ENCODE data around the gene SYCE1. TPM values are rescaled to one million over a fixed set of nuclear protein-coding genes. Genes with fewer than 3 reads are reported as not detected.
"Not testable (repeated sequence)": the region's sequence is repeated elsewhere in the genome, so short reads cannot be mapped to it uniquely, and the experiment has no call there.

SYCE1 gene
- total RNA-seq, 1 experiment from 2014 or later, result not detected

DNA sequence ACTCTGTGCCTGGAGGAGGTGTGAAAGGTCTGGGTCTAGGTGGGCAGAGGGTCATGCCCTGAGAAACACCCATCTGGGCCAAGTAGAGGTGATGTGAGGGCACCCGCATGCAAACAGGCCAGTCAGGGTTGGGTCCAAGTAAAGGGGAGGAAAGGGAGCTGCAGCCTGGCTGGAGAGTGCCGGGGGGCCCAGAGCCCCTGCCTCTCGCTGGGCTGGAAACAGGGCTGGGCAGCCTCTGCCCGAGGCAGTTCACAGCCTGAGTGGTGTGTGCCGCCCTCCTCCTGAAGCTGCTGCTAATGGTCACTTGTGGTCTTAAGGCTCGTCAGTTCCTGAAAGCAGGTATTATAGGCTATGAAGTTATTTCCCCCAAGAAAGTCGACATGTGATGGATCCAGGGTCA lies 31.0 kb downstream of the SYCE1 start:
- Histone ChIP-seq H3K27me3 (replicated peaks) (peaks cover 4% of the 10 kb centered on the region; the same call in 1 of the 2 replicates), H3K27ac (no peak overlapping the region), H3K9me3 (replicated peaks) (no peaks in the 10 kb centered on the region), H3K36me3 (no peaks in the 10 kb centered on the region), H3K4me1 (replicated peaks) (no peaks in the 10 kb centered on the region), H3K4me3 (no peak overlapping the region)
- no peak for DNase-seq (ENCODE audit: low read depth in 1 of 2, low spot score in 2 of 2)

DNA sequence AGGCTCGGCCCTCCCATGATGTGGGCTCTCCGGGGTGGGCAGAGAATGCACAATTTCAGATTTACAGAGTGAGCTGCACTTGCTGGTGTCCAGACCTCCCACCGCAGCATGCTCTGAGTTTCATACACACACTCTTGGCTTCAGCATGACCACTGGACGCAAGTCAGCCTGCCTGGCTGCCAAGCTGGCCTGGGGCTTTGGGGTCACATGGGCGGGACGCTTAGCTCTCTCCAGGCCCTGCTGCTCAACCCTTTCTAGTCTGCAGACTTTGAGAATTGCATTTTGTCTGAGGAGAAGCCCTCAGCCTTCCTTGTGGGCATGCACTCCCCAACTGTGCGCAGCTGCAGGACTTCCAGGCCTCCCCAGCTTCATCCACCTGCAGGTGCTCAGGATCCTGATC lies 32.5 kb downstream of the SYCE1 start:
- H3K36me3 ChIP-seq, result no peaks in the 10 kb centered on the region
- no peak overlapping the region for H3K4me3 ChIP-seq
- H3K9me3 ChIP-seq (replicated peaks), result no peaks in the 10 kb centered on the region
- no peaks in the 10 kb centered on the region for H3K4me1 ChIP-seq (replicated peaks)
- no peak overlapping the region for H3K27ac ChIP-seq
- H3K27me3 ChIP-seq (replicated peaks), result peaks cover 12% of the 10 kb centered on the region
- DNase-seq (ENCODE audit: low read depth in 1 of 2, low spot score in 2 of 2), result no peak

DNA sequence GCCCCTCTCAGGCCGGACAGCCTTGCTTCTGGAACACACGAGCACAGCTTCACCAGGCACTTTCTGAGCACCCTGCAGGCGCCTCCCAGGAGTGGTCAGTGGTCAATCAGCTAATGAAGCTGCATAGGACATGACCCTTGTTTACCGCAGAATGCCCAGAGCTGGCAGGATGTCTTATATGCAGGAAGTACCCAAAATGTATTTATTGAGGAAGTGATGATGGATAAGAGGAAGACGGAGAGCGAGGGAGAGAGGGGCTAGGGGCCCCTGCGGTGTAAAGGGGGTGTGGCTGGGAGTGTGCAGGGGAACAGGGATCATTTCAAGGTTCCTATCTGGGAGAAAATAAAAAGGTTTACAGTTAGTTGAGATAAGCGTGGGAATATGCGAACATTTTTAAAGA lies 34.9 kb downstream of the SYCE1 start:
- Histone ChIP-seq H3K9me3 (replicated peaks) (no peaks in the 10 kb centered on the region), H3K27me3 (replicated peaks) (peaks cover 12% of the 10 kb centered on the region), H3K36me3 (no peaks in the 10 kb centered on the region), H3K4me3 (no peak overlapping the region), H3K4me1 (replicated peaks) (no peaks in the 10 kb centered on the region), H3K27ac (no peak overlapping the region)
- DNase-seq (ENCODE audit: low read depth in 1 of 2, low spot score in 2 of 2), result no peak

DNA sequence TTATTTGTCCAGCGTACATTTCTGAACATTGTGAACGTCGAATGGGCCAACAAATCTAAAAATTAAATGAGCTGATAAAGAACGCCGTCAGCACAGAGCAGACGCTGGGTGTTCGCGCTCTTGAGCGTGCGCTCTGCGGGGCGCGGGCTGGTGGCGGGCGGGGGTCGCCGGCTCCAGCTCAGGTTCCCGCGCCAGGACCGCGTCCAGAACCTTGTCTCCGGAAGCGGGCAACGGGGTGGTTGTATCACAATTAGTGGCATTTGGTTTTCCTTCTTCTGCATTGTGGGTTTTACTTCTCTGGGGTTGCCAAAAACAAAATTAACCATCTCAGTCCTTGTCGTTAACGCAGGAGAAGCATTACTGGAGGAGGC lies 35.8 kb downstream of the SYCE1 start:
- Histone ChIP-seq H3K9me3 (replicated peaks) (no peaks in the 10 kb centered on the region), H3K27ac (no peak overlapping the region), H3K27me3 (replicated peaks) (peaks cover 12% of the 10 kb centered on the region), H3K4me1 (replicated peaks) (no peaks in the 10 kb centered on the region), H3K36me3 (no peaks in the 10 kb centered on the region), H3K4me3 (no peak overlapping the region)
- DNase-seq (ENCODE audit: low read depth in 1 of 2, low spot score in 2 of 2), result no peak

GRCh38 chr10:133528845-133529575 lies 36.4 kb downstream of the SYCE1 start:
- no peaks in the 10 kb centered on the region for H3K9me3 ChIP-seq (replicated peaks)
- H3K27me3 ChIP-seq (replicated peaks), result peaks cover 12% of the 10 kb centered on the region
- H3K27ac ChIP-seq, result no peak overlapping the region
- no peak overlapping the region for H3K4me3 ChIP-seq
- no peak for DNase-seq (ENCODE audit: low read depth in 1 of 2, low spot score in 2 of 2)
- no peaks in the 10 kb centered on the region for H3K4me1 ChIP-seq (replicated peaks)
- no peaks in the 10 kb centered on the region for H3K36me3 ChIP-seq

DNA sequence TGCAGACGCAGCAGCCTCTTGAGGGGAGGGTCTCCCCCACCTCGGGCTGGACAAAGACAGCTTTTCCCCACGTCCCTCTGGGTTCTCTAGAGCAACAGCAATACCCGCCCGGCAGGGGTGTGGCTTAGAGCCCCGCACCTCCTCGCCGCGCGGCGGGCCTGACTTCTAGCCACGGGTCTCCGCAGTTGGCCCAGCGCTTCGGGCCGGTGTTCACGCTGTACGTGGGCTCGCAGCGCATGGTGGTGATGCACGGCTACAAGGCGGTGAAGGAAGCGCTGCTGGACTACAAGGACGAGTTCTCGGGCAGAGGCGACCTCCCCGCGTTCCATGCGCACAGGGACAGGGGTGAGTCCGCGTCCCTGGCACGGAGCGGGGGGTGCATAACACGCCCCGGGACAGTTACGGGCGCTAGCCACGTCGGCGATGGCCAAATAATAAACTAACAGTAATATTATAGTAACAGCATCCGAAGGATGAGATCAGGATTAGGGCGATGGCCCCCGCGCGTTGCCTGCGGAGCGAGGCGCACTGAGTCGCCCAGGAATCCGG lies 37.0 kb downstream of the SYCE1 start:
- no peak for DNase-seq (ENCODE audit: low read depth in 1 of 2, low spot score in 2 of 2)
- H3K9me3 ChIP-seq (replicated peaks), result no peaks in the 10 kb centered on the region
- peaks cover 12% of the 10 kb centered on the region for H3K27me3 ChIP-seq (replicated peaks)
- H3K36me3 ChIP-seq, result no peaks in the 10 kb centered on the region
- H3K27ac ChIP-seq, result no peak overlapping the region
- no peak overlapping the region for H3K4me3 ChIP-seq
- H3K4me1 ChIP-seq (replicated peaks), result no peaks in the 10 kb centered on the region

DNA sequence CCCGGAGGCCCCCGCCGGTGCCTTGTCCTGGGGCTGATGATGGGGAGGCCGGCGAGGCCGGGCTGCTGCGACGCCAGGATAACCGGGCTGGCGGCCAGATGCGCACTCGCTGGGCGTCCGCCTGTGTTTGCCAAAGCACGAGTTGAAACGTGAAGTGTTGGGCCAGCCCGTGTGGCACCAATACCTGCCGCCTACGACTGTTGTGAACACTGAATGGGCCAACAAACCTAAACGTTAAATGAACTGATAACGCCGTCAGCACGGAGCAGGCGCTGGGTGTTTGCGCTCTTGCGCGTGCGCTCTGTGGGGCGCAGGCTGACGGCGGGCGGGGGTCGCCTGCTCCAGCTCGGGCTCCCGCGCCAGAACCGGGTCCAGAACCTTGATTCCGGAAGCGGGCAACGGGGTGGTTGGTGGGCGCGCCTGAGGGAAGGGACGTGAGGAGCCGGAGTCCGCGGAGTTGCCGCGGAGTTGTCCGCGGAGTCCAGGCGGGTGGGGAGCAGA lies 37.6 kb downstream of the SYCE1 start:
- H3K4me3 ChIP-seq, result no peak overlapping the region
- no peak for DNase-seq (ENCODE audit: low read depth in 1 of 2, low spot score in 2 of 2)
- H3K27me3 ChIP-seq (replicated peaks), result peaks cover 12% of the 10 kb centered on the region
- H3K9me3 ChIP-seq (replicated peaks), result no peaks in the 10 kb centered on the region
- H3K36me3 ChIP-seq, result no peaks in the 10 kb centered on the region
- H3K4me1 ChIP-seq (replicated peaks), result no peaks in the 10 kb centered on the region
- H3K27ac ChIP-seq, result no peak overlapping the region

DNA sequence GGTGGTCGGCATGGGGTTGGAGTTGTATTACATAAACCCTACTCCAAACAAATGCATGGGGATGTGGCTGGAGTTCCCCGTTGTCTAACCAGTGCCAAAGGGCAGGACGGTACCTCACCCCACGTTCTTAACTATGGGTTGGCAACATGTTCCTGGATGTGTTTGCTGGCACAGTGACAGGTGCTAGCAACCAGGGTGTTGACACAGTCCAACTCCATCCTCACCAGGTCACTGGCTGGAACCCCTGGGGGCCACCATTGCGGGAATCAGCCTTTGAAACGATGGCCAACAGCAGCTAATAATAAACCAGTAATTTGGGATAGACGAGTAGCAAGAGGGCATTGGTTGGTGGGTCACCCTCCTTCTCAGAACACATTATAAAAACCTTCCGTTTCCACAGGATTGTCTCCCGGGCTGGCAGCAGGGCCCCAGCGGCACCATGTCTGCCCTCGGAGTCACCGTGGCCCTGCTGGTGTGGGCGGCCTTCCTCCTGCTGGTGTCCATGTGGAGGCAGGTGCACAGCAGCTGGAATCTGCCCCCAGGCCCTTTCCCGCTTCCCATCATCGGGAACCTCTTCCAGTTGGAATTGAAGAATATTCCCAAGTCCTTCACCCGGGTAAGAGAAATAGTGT lies 38.3 kb downstream of the SYCE1 start, which contains the start of gene CYP2E1:
Gene CYP2E1, plus strand, starts transcription at position 407 of the 632 bp plus-strand sequence. Its CDS starts 33 bp downstream, at position 440.
- Histone ChIP-seq H3K27me3 (replicated peaks) (peaks cover 12% of the 10 kb centered on the region), H3K27ac (no peak within 1 kb of the TSS), H3K36me3 (no peaks in the 10 kb centered on the region), H3K9me3 (replicated peaks) (no peaks in the 10 kb centered on the region), H3K4me3 (no peak within 1 kb of the TSS), H3K4me1 (replicated peaks) (no peaks in the 10 kb centered on the region)
- DNase-seq (ENCODE audit: low read depth in 1 of 2, low spot score in 2 of 2), result no peak

- no peaks in the 10 kb centered on the region for H3K9me3 ChIP-seq (replicated peaks)
- no peak for DNase-seq (ENCODE audit: low read depth in 1 of 2, low spot score in 2 of 2)
- H3K4me1 ChIP-seq (replicated peaks), result peaks cover 2% of the 10 kb centered on the region
- H3K4me3 ChIP-seq, result no peak overlapping the region
- H3K27me3 ChIP-seq (replicated peaks), result peaks cover 12% of the 10 kb centered on the region
- H3K36me3 ChIP-seq, result no peaks in the 10 kb centered on the region
- no peak overlapping the region for H3K27ac ChIP-seq
Observed at GRCh38 chr10:133525444-133525843, 39.9 kb downstream of the SYCE1 start.

DNA sequence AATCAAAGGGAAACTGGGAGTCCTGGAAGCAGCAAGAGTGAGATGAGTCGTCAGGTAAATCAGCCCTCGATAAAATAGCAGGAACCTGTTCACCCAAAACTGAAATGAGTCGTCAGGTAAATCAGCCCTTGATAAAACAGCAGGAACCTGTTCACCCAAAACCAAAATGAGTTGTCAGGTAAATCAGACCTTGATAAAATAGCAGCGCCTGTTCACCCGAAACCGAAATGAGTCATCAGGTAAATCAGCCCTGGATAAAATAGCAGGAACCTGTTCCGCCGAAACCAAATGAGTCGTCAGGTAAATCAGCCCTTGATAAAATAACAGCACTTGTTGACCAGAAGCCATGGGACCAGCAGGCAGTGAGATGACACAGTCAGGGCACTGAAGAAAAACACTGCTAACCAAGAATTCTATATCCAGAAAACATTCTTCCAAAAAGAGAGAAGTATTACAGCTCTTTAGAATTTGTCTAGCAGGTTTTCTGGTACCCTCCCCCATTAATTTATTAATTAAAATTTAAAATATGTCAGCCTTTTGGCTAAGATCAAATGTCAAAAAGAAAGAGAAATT lies 41.7 kb downstream of the SYCE1 start:
- H3K36me3 ChIP-seq, result no peaks in the 10 kb centered on the region
- H3K4me3 ChIP-seq, result no peak overlapping the region
- no peak overlapping the region for H3K27ac ChIP-seq
- H3K27me3 ChIP-seq (replicated peaks), result peaks cover 5% of the 10 kb centered on the region
- no peaks in the 10 kb centered on the region for H3K9me3 ChIP-seq (replicated peaks)
- H3K4me1 ChIP-seq (replicated peaks), result peaks cover 4% of the 10 kb centered on the region
- DNase-seq (ENCODE audit: low read depth in 1 of 2, low spot score in 2 of 2), result no peak

DNA sequence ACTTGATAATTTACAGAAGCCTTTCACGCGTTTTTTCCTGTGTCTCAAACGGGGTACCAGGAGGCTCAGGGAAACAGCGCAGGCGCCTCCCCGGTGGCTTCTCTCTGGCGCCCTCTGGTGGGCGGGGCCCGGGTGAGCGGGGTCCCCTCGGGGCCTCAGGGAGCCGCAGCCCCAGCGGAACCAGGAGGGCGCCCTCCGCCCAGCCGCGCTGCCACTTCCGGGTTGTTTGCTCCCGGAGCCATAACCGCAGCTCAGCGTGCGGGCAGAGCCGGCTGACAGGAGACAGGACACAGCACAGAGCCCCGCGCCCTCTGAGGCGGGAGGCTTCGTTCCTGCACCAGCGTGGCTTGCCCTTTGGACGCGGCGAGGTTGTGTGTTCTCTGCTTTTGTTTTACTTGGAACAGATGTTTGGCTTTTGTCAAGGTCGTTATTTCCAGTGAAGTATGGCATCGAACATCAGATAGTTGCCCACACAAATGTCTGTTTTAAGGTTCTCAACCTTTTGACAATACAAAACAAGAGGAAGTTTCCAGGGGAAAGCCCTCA lies 45.1 kb downstream of the SYCE1 start:
- Histone ChIP-seq H3K4me1 (replicated peaks) (peaks cover 4% of the 10 kb centered on the region), H3K27me3 (replicated peaks) (no peaks in the 10 kb centered on the region; the same call in none of the 2 replicates), H3K4me3 (peak overlapping the region; percentile 34), H3K36me3 (no peaks in the 10 kb centered on the region), H3K9me3 (replicated peaks) (no peaks in the 10 kb centered on the region; the same call in 1 of the 2 replicates), H3K27ac (no peak overlapping the region)
- DNase-seq (ENCODE audit: low read depth in 1 of 2, low spot score in 2 of 2), result peak; percentile 78 to 81

DNA sequence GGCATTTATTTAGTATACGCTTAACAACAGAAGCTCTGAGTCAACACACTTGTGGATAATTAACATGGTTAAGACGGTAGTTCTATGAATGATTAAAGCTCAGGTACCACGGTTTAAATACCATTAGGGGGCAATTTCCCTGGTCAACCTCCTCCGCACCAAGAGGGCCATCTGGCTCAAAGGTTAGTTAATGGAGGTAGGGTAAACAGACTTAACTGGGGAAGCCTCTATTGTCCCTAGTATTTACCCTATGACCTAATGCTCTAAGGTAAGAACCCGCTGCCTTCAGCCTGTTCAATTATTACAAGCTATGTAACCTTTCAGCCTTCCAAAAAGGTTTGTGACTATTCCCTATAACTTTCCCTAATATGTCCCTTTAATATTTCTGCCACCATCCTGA lies 46.9 kb downstream of the SYCE1 start:
- not testable (repeated sequence) for H3K27ac ChIP-seq; DNase-seq (ENCODE audit: low read depth in 1 of 2, low spot score in 2 of 2); H3K36me3 ChIP-seq; H3K9me3 ChIP-seq (replicated peaks); H3K4me1 ChIP-seq (replicated peaks); H3K27me3 ChIP-seq (replicated peaks); H3K4me3 ChIP-seq

DNA sequence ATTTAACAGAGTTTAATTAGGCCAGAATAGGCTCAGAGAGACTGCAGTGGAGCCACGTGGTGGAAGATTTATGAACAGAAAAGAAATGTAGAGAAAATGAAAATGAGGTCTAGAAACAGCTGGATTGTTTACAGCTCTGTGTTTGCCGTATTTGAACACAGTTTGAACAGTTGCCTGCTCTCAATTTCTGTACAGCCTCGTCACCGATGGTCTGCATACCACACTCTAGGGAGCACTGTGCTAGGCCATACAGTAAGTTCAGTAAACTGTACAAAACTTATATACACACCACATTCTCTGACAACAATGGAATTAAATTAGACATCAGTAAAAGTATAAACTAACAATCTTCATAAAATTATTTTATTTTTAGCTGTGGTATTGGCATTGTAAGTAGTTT lies 49.3 kb downstream of the SYCE1 start:
- Histone ChIP-seq H3K36me3 (no peaks in the 10 kb centered on the region), H3K4me1 (replicated peaks) (peaks cover 4% of the 10 kb centered on the region), H3K27me3 (replicated peaks) (peaks cover 3% of the 10 kb centered on the region), H3K9me3 (replicated peaks) (no peaks in the 10 kb centered on the region; the same call in 1 of the 2 replicates), H3K4me3 (no peak overlapping the region), H3K27ac (no peak overlapping the region)
- no peak for DNase-seq (ENCODE audit: low read depth in 1 of 2, low spot score in 2 of 2)

GRCh38 chr10:133515471-133515870 lies 49.9 kb downstream of the SYCE1 start:
- Histone ChIP-seq H3K27ac (no peak overlapping the region), H3K36me3 (no peaks in the 10 kb centered on the region), H3K4me3 (no peak overlapping the region), H3K4me1 (replicated peaks) (peaks cover 2% of the 10 kb centered on the region), H3K9me3 (replicated peaks) (no peaks in the 10 kb centered on the region; the same call in 1 of the 2 replicates), H3K27me3 (replicated peaks) (peaks cover 3% of the 10 kb centered on the region)
- DNase-seq (ENCODE audit: low read depth in 1 of 2, low spot score in 2 of 2), result no peak

Measured in SJSA1 (cell line).